ENCODE results near the gene BACH2. TPM values are rescaled to one million over a fixed set of nuclear protein-coding genes. Genes with fewer than 3 reads are reported as not detected.

The BACH2 gene
- total RNA-seq (100 to 1,000 TPM; 157 to 170 TPM), total RNA-seq (63.2 to 672 (median 170) reads per million in 172 experiments)
- 15.0 TPM for polyA plus RNA-seq (2013, experiment 1 of 2)
- polyA plus RNA-seq (2013, experiment 2 of 2): 14.6 TPM

DNA sequence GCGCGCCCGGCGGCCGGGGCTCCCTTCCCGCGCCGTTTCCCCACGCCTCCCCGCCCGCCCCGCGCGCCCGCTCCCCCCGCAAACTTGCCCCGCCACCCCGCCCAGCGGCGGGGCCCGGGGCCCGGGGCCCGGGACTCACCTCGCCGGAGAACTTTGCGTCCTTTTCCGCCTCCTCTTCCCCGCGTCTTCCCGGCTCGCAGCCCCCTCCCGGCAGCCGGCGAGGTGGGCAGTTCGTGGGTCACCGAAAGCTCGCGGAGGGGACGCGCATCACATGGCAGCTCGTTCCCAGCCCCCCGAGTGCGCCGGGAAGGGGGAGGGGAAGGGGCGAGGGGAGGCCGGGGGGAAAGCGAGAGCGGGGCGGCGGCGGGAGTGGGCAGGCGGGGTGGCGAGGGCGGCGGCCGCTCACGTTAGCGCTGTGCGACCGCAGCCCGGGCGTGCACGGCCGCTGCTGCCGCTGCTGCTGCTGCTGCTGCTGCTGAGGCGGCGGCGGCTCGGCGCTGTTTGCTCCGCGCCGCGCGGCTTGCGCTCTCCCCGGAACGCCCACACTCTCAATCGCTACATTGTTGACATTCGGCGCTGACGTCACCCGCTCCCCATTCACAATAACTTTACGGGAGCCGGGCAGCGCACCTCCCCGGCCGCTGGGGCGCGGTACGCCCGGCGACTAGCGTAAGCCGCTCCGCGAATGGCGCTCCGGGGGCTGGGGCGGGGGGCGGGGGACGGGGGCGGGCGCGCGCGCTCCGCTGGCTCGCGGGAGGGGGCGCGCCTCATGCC is at the start of gene BACH2:
Gene BACH2 (minus strand): TSS at position 503 of the 774 bp plus-strand sequence. CDS start 287,999 bp downstream, outside the sequence.
- ChIA-PET CTCF (interaction anchor here (0.9 to 1.2 kb wide), 5 partner anchors 11 to 158 kb away, joined by 3 to 12 read pairs (median 4); no protein-coding TSS in a partner anchor), POLR2A (interaction anchor here (0.6 to 5.5 kb wide), 31 partner anchors 9 to 1216 kb away, joined by 3 to 80 read pairs (median 5); partner anchors contain the start of gene PNRC1)
- H3K36me3 ChIP-seq (ENCODE audit: insufficient read depth, low read length): no peaks in the 10 kb centered on the region
- peak within 1 kb of the TSS; percentile 52 to 89 for H3K27ac ChIP-seq (ENCODE audit: low read depth in 1 of 2, low read length in 2 of 2)
- peak within 1 kb of the TSS; percentile 91 for H3K27ac Mint-ChIP-seq
- H3K4me1 ChIP-seq (ENCODE audit: insufficient read depth, low read length): peaks cover 34% of the 10 kb centered on the region
- H3K27me3 Mint-ChIP-seq: peaks cover 4% of the 10 kb centered on the region
- peaks cover 32% of the 10 kb centered on the region for H3K36me3 Mint-ChIP-seq (ENCODE audit: low read depth)
- no peaks in the 10 kb centered on the region for H3K9me3 ChIP-seq (ENCODE audit: control insufficient read depth in 1 of 2, insufficient read depth in 1 of 2, low read length in 2 of 2)
- peak; percentile 74 for ATAC-seq (ENCODE audit: poor library complexity)
- peak; percentile 88 to 98 (median 95) for DNase-seq
- H3K9me3 Mint-ChIP-seq: no peaks in the 10 kb centered on the region
- H3K4me1 Mint-ChIP-seq (ENCODE audit: low read depth): peaks cover 45% of the 10 kb centered on the region
- peak within 1 kb of the TSS; percentile 82 for H3K4me3 ChIP-seq (ENCODE audit: low read length)
- TF ChIP-seq, protein P1, sequence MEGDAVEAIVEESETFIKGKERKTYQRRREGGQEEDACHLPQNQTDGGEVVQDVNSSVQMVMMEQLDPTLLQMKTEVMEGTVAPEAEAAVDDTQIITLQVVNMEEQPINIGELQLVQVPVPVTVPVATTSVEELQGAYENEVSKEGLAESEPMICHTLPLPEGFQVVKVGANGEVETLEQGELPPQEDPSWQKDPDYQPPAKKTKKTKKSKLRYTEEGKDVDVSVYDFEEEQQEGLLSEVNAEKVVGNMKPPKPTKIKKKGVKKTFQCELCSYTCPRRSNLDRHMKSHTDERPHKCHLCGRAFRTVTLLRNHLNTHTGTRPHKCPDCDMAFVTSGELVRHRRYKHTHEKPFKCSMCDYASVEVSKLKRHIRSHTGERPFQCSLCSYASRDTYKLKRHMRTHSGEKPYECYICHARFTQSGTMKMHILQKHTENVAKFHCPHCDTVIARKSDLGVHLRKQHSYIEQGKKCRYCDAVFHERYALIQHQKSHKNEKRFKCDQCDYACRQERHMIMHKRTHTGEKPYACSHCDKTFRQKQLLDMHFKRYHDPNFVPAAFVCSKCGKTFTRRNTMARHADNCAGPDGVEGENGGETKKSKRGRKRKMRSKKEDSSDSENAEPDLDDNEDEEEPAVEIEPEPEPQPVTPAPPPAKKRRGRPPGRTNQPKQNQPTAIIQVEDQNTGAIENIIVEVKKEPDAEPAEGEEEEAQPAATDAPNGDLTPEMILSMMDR (IDR thresholded peaks at IDR 0.05): no peak
- peak within 1 kb of the TSS; percentile 97 for H3K4me3 Mint-ChIP-seq
- no peaks in the 10 kb centered on the region for H3K27me3 ChIP-seq (ENCODE audit: control insufficient read depth in 1 of 2, insufficient read depth in 2 of 2, low read length in 2 of 2)
- intact Hi-C loops (cut with DNase I, micrococcal nuclease): loop anchor here (1.0 to 10.0 kb wide), 10 partner anchors 22 to 472 kb away; partner anchors contain the start of gene CASP8AP2 (in 1 of the 2)

DNA sequence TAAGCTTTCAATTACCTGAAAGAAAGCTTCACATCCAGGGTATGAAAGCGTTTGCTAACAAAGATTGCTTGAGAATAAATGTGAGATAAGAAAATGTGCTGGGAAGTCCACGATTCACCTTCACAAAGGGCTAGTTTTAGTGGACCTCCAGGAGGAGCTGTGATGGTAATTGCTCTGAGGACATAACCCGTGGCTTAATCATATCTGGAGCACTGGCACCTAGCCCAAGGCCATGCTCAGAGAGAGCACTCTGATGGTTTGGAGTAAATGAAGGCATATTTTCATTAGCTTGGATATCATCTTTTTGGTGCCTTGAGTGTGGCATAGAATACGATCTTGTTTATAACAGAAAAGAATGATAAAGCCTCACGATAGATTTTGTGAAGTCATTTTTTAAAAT is 46.9 kb upstream of the BACH2 start:
- Mint-ChIP-seq H3K36me3 (ENCODE audit: low read depth) (no peaks in the 10 kb centered on the region), H3K9me3 (no peaks in the 10 kb centered on the region), H3K4me1 (ENCODE audit: low read depth) (no peaks in the 10 kb centered on the region), H3K27ac (no peak overlapping the region), H3K4me3 (no peak overlapping the region), H3K27me3 (no peaks in the 10 kb centered on the region)
- no peak overlapping the region for H3K4me3 ChIP-seq (ENCODE audit: low read length)
- no peaks in the 10 kb centered on the region for H3K36me3 ChIP-seq (ENCODE audit: insufficient read depth, low read length)
- POLR2A ChIA-PET: no interaction called here
- CTCF ChIA-PET: no interaction called here
- no peak for ATAC-seq (ENCODE audit: poor library complexity)
- intact Hi-C loops (cut with DNase I, micrococcal nuclease): no loop called here
- TF ChIP-seq, protein P1 (IDR thresholded peaks at IDR 0.05): no peak
- peaks cover 0 to 3% of the 10 kb centered on the region in 2 experiments for H3K27me3 ChIP-seq (ENCODE audit: control insufficient read depth in 1 of 2, insufficient read depth in 2 of 2, low read length in 2 of 2)
- no peak overlapping the region for H3K27ac ChIP-seq (ENCODE audit: low read depth in 1 of 2, low read length in 2 of 2)
- no peaks in the 10 kb centered on the region for H3K9me3 ChIP-seq (ENCODE audit: control insufficient read depth in 1 of 2, insufficient read depth in 1 of 2, low read length in 2 of 2)
- no peaks in the 10 kb centered on the region for H3K4me1 ChIP-seq (ENCODE audit: insufficient read depth, low read length)
- DNase-seq: no peak

DNA sequence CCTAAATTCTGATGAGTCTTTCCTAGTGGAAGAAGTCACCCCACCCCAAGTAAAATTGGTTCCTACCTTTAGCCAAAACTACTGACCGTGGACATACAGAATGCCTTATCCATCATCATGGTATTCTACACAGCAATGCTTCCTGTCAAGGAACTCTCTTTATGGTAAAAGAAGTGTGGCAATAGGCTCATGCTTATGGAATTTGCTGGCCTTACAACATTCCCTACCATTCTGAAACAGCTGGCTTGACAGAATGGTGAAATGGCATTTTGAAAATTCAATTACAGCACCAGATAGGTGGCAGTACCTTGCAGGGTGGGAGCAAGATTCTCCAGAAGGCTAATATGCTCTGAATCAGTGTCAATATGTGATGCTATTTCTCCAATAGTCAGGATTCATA is 41.8 kb upstream of the BACH2 start:
- Mint-ChIP-seq H3K4me3 (no peak overlapping the region), H3K9me3 (no peaks in the 10 kb centered on the region)
- CTCF ChIA-PET: no interaction called here

More for the DNA sequence above, 41.8 kb upstream of the BACH2 start:
- Histone ChIP-seq H3K27me3 (ENCODE audit: control insufficient read depth in 1 of 2, insufficient read depth in 2 of 2, low read length in 2 of 2) (no peaks in the 10 kb centered on the region), H3K4me3 (ENCODE audit: low read length) (no peak overlapping the region), H3K36me3 (ENCODE audit: insufficient read depth, low read length) (no peaks in the 10 kb centered on the region), H3K9me3 (ENCODE audit: control insufficient read depth in 1 of 2, insufficient read depth in 1 of 2, low read length in 2 of 2) (peaks cover 0 to 4% of the 10 kb centered on the region in 2 experiments), H3K27ac (ENCODE audit: low read depth in 1 of 2, low read length in 2 of 2) (no peak overlapping the region), H3K4me1 (ENCODE audit: insufficient read depth, low read length) (no peaks in the 10 kb centered on the region)
- DNase-seq (no peak), ATAC-seq (ENCODE audit: poor library complexity) (no peak)
- Mint-ChIP-seq H3K27me3 (no peaks in the 10 kb centered on the region), H3K27ac (no peak overlapping the region), H3K4me1 (ENCODE audit: low read depth) (no peaks in the 10 kb centered on the region), H3K36me3 (ENCODE audit: low read depth) (no peaks in the 10 kb centered on the region)
- TF ChIP-seq, protein P1 (IDR thresholded peaks at IDR 0.05): no peak
- POLR2A ChIA-PET: interaction anchor here (0.5 kb wide), 1 partner anchor 264 kb away, joined by 3 read pairs; no protein-coding TSS in a partner anchor
- intact Hi-C loops (cut with DNase I, micrococcal nuclease): no loop called here
